T47D (cell line): ENCODE results near the gene SMARCB1.

Experiments
- DNase-seq, 2 experiments: peaks; one replicate each; pipeline versions ENCODE4 v3.0.0 to v3.0.0-alpha.2; 2011 to 2012; ENCODE audit warnings: low read depth in 1 of 2, low spot score in 1 of 2
- JUND ChIP-seq: IDR thresholded peaks from 2 replicates; pipeline ENCODE4 v1.6.1; 2012; ENCODE audit warnings: low read depth
- in situ Hi-C: cut with HindIII; loops from 2 replicates; pipeline ENCODE4 v1.10.0; 2016; ENCODE audit warnings: low sequenced_read_pairs, low pct_unique_long_range_greater_than_20kb

SMARCB1 gene

DNA sequence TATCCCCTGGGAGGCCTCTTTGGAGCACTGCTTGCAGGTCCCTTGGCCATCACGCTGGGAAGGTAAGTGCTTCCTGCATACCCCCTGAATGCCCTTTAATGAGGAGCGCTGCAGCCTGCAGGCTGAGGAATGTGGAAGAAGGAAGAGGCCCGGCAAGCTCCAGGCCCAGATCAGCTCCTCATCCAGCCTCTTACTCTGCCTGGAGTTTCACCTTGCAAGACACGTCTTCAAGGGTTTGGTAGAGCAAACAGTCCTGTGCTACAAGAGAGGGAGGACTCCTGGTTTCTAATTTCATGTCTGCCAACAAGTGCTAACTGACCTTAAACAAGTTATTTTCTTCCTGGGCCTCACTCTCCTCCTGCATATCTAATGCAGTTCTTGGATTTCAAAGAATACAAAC is 81.8 kb downstream of the SMARCB1 start:
- no peak for DNase-seq
- TF ChIP-seq JUND = no peak
- in situ Hi-C loops = no loop called here

DNA sequence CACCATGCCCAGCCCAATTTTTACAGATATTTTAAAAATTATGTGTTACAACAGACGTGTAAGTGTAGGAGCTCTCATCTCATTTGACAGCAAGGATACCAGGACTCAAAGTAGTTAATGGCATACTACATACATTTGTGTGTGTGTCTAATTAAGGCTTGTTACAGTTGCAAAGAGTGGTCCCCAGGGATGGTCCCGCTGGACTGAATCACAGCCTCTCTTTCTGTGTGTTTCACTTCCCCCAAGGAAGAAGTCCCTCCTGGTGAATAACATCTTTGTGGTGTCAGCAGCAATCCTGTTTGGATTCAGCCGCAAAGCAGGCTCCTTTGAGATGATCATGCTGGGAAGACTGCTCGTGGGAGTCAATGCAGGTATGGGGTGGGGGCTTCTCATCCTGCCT is 88.1 kb downstream of the SMARCB1 start:
- no peak for DNase-seq
- in situ Hi-C loops = no loop called here
- no peak for TF ChIP-seq JUND

DNA sequence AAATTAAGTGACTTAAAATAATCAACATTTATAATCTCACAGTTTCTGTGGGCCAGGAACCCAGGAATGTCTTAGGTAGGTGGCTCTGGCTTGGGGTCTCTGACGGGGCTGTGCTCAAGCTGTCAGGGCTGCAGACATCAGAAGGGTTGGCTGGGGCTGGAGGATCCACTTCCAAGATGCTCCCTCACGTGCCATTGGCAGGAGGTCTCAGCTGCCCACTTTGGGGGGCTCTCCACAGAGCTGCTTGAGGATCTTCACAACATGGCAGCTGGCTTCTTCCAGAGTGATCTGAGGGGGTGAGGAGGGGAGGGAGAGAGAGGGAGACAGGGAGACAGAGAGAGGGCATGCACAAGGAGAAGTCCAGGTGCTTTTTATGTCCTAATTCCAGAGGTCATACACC is 89.0 kb downstream of the SMARCB1 start:
- in situ Hi-C loops = no loop called here
- TF ChIP-seq JUND = no peak
- no peak for DNase-seq

DNA sequence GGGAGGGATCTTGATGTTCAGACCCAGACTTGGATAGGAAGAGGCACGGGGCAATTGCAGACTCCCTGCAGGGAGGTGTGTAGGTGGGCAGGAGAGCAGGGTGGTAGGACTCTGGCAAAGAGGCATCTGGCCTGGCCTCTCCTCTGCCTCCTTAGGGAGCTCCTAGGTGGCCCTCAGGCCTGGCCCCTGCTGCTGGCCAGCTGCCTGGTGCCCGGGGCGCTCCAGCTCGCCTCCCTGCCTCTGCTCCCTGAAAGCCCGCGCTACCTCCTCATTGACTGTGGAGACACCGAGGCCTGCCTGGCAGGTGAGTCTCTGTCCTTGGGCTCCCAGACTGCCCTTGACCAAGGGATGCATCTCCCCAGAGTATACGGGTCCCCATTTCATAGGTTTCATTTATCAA is 90.8 kb downstream of the SMARCB1 start:
- in situ Hi-C loops = no loop called here

DNA sequence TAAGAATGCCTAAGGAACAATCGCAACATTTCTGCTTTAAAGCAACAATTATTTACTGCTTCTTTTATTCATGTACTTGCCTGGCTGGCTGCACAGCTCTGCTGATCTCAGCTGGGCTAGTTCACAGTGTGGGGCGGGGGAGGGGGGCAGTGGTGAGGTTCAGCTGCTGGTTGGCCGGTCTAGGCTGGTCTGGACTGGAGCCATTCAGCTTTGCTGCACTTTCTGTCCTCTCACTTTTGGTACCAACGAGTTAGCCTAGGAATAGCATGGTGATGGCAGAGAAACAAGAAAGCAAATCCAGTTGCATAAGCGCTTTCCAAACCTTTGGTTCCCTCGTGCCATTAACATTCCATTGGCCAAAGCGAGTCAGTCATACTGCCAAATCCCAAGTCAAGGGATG is 91.5 kb downstream of the SMARCB1 start:
- TF ChIP-seq JUND = no peak
- in situ Hi-C loops = no loop called here
- no peak for DNase-seq

More for the DNA sequence above, 90.8 kb downstream of the SMARCB1 start:
- TF ChIP-seq JUND = no peak
- no peak for DNase-seq

DNA sequence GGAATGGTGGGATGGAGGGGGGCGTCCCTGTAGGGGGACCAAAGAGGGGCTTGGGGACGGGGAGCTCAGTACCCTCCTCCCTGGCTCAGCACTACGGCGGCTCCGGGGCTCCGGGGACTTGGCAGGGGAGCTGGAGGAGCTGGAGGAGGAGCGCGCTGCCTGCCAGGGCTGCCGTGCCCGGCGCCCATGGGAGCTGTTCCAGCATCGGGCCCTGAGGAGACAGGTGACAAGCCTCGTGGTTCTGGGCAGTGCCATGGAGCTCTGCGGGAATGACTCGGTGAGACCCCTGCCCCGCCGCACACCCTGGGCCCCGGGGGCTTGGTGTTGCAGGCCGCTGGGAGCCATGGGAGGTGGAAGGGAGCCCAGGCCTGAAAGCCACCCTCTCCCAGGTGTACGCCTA is 95.6 kb downstream of the SMARCB1 start:
- TF ChIP-seq JUND = no peak
- DNase-seq = no peak
- in situ Hi-C loops = no loop called here

DNA sequence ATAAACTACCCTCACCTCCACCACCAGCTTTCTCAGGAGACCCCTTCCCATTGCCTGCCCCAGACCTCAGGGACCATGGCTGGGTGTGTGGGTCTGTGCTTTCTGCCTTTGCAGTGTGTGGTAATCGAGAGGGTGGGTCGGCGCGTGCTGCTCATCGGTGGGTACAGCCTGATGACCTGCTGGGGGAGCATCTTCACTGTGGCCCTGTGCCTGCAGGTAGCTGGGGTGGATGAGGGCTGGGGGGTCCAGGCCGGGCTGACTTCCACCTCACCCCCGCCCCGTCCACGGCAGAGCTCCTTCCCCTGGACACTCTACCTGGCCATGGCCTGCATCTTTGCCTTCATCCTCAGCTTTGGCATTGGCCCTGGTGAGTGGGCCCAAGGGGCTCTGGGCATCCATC is 96.9 kb downstream of the SMARCB1 start:
- no peak for DNase-seq
- no peak for TF ChIP-seq JUND
- in situ Hi-C loops = no loop called here

DNA sequence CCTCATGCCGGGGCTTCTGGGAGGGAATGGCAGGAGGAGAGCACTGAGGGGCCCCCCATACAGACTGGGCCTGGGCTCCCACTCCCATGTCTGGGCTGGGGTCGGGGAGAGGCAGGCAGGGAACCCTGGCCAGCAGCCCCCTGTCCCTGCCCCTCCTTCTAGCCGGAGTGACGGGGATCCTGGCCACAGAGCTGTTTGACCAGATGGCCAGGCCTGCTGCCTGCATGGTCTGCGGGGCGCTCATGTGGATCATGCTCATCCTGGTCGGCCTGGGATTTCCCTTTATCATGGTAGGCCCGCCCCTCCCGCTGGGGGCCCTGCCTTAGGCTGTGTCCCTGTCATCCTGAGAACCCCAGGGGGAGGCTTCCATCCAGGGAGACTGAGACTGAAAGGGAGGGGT is 97.4 kb downstream of the SMARCB1 start:
- no peak for DNase-seq
- in situ Hi-C loops = no loop called here
- TF ChIP-seq JUND = no peak
